Type B pancreatic cell (in vitro differentiated cells): ENCODE measurements around the gene PPP6C. TPM values are rescaled to one million over a fixed set of nuclear protein-coding genes. Genes with fewer than 3 reads are reported as not detected.

Experiments
- DNase-seq: peaks from one replicate; pipeline ENCODE4 v3.0.0; 2021; ENCODE audit warnings: mixed read lengths; ENCODE audit not compliant: unreplicated experiment; ENCODE audit errors: extremely low spot score
- H3K27ac Mint-ChIP-seq: 2 replicates; pipeline ENCODE4 v1.8.0; 2021; ENCODE audit warnings: mild to moderate bottlenecking, mixed read lengths
- H3K27me3 Mint-ChIP-seq: 2 replicates; pipeline ENCODE4 v1.8.0; 2021; ENCODE audit warnings: mixed read lengths
- H3K36me3 Mint-ChIP-seq: 2 replicates; pipeline ENCODE4 v1.8.0; 2021; ENCODE audit warnings: mixed read lengths
- H3K4me1 Mint-ChIP-seq: one replicate; pipeline ENCODE4 v1.8.0; 2021; ENCODE audit warnings: mixed read lengths; ENCODE audit not compliant: unreplicated experiment
- H3K4me3 Mint-ChIP-seq: 2 replicates; pipeline ENCODE4 v1.8.0; 2021; ENCODE audit warnings: mild to moderate bottlenecking, mixed read lengths
- H3K9me3 Mint-ChIP-seq: 2 replicates; pipeline ENCODE4 v1.8.0; 2021; ENCODE audit warnings: mixed read lengths
- CTCF ChIP-seq: fragments of 200-600 bp; sonication (generic); conservative IDR thresholded peaks from 2 replicates; pipeline ENCODE4 v1.5.0; 2021; ENCODE audit warnings: antibody characterized with exemption, mild to moderate bottlenecking
- total RNA-seq: library from RNA; stranded (reverse); gene quantifications from 2 replicates; pipeline ENCODE4 v1.2.1, GENCODE V29; 2021; ENCODE audit warnings: low replicate concordance

PPP6C gene
- total RNA-seq, 1 donor from 2014 or later = 35.2 TPM

DNA sequence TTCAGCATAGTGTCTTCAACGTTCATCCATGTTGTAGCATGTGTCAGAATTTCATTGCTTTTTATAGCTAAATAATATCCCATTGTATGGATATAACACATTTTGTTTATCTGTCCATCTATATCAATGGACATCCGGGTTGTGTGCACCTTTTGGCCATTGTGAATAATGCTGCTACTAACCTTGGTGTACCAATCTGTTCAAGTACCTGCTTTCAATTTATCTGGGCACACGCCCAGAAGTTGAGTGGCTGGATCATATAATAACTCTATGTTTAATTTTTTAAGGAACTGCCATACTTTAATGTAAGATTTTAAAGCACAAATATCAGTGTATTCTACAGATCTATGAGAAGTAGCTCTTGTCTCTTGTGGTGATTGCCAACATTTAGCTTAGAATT is 89.8 kb downstream of the PPP6C start:
- Mint-ChIP-seq H3K9me3 (peaks cover 3% of the 10 kb centered on the region), H3K27ac (no peak overlapping the region), H3K4me3 (no peak overlapping the region), H3K4me1 (peaks cover 4% of the 10 kb centered on the region), H3K27me3 (no peaks in the 10 kb centered on the region), H3K36me3 (peaks cover 6% of the 10 kb centered on the region)
- no peak for DNase-seq
- no peak for TF ChIP-seq CTCF

Other genes with a start within 250 kb of the PPP6C start
- gene GOLGA1, start 248.7 kb downstream of the PPP6C start, total RNA-seq = 18.4 and 22.6 TPM in 2 replicates
- 10.5 and 12.8 TPM in 2 replicates for gene SCAI, start 46.3 kb downstream of the PPP6C start, total RNA-seq
- 14.9 and 19.0 TPM in 2 replicates for gene RABEPK, start 10.7 kb upstream of the PPP6C start, total RNA-seq
- 269 and 299 TPM in 2 replicates for gene HSPA5, start 51.5 kb upstream of the PPP6C start, total RNA-seq
- 44.4 and 52.4 TPM in 2 replicates for gene GAPVD1, start 72.0 kb upstream of the PPP6C start, total RNA-seq